ENCODE results near the gene FXYD1.

Gene FXYD1

DNA sequence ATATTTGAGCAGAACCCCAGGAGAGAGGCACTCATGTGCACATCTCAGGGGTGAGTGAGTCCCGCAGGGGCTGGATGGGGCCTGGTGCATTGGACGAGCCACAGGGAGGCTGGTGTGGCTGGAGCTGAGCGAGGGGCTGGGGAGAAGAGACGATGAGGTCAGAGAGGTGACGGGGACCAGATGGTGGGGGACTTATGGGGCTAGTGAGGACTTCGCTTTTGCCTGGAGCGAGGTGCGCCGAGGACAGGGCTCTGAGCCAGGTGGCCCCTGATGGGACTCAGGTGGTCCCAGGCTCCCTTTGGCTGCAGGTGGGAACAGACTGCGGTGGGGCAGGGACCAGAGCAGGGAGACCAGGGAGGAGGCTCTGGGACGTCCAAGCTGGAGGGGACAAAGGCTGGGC, 29.9 kb upstream of the FXYD1 start:
- DNase-seq, result no peak

GRCh38 chr19:35109395-35110112, 29.1 kb upstream of the FXYD1 start:
- no peak for DNase-seq

DNA sequence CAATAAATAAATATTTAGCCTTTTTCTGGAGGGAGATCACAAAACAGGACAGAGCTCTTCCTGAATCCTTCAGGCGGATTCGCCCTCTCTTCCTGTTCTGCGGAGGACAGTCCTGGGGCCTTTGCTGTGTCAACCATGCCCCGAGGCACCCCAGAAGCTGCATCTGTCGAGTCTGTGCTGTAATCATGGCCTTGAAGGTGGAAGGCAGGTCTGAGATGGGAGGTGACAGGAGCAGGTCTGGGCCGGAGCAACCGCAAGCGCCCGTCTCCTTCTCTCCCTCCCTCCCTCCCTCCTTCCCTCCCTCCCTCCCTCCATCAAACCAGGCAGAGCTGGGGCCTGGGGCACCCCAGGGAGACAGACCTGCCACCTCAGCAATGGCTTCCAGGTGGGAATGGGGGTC, 27.6 kb upstream of the FXYD1 start:
- DNase-seq, result no peak

DNA sequence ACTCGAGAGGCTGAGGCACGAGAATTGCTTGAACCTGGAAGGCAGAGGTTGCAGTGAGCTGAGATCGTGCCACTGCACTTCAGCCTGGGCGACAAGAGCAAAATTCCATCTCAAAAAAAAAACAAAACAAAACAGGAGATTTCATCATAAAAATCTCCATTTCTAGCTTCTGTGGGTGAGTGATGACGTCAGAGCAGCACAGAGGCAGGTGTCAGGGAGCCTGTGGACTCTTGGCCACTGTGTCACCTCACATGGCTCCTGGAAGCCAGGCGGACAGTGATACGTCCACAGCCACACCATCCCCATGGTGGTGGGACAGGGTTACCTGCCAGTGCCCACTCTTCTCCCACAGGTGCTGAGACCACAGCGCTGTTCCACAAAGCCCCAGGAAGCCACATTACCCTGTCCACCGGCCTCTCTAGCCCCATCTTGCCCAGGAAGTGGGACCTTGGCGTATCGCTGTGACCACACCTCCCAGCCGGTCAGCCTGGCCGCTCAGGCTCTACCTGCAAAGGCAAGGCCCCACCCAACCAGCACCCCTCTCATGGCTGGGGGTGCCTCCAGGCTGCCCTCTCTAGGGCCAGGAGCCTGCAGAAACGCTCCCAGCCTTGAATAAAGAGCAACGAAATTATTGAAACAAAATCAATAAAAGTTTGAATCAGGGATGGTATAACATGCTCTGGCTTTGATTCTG, 25.5 kb upstream of the FXYD1 start:
- DNase-seq, result no peak

- DNase-seq, result peak; percentile 48
Measured at GRCh38 chr19:35114353-35115176, 24.1 kb upstream of the FXYD1 start.

GRCh38 chr19:35115177-35115951, 23.3 kb upstream of the FXYD1 start, which contains the start of gene FXYD3:
Gene FXYD3, plus strand, starts transcription at chr19:35115823. Its CDS starts 3,554 bp downstream, at chr19:35119377.
- DNase-seq, result no peak

DNA sequence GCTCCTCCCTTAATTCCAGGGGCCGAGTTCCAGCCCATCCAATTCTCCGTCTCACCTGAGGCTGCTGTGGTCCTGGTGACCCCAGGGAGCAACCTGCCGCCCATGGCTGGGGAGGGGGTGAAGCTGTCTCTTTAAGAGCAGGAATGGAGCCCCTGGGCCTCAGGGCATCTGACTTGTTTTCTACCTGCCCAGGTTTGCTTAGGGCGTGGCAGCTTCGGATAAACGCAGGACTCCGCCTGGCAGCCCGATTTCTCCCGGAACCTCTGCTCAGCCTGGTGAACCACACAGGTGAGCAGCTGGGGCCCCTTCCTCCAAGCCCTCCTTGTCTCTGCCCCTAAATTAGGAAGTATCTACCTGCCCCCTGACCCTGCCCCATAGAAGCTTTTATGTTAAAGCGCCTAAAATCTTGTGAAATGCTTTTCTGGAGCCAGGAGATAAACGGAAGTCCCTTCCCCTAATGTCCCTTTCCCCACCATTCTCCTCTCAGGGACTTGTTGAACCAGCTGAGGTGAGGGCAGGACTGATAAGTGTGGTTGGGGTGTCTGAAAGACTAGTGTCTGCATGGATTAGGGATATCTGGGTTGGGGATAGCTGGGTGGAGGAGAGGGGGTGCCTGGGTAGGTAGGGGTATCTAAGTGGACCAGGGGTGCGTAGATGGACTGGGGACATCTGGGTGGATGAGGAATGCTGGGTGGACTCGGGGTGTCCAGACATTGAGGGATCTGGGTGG, 22.4 kb upstream of the FXYD1 start:
- no peak for DNase-seq

DNA sequence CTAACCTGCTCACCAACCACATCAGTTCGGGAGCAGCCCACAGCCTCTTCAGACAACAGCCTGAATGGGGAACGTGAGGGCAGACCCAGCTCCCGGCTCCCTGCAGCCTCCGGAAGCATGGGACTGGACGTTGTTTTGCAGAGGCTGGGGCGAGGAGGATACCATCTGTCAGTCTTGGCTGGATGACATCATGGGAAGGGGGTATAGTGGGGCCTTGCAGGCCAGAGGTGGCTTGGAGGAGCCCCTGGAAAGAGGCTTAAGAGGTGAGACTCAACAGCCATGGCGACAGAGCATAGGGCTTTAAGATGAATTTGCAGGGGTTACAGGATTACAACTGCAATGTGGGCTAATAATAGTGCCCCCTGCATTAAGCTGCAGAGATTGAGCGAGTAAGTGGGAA, 21.5 kb upstream of the FXYD1 start:
- DNase-seq, result no peak

DNA sequence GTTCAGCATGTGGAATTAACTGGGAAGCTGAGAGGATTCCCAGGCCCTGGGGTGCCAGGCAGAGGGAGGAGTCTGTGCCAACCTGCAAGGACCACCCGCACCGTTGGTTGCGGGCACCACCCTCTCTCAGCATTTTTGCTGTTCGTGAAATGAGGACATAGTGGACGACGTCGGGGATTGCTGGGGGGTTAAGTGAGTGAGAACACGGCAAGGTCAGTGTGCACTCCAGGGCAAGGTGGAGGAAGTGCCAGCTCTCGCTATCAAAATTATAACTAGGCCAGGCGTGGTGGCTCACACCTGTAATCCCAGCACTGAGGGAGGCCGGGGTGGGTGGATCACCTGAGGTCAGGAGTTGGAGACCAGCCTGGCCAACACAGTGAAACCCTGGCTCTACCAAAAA, 20.8 kb upstream of the FXYD1 start:
- DNase-seq, result no peak

GRCh38 chr19:35118268-35119020, 20.2 kb upstream of the FXYD1 start:
- DNase-seq, result no peak

- no peak for DNase-seq
Measured at GRCh38 chr19:35119091-35119490, 19.5 kb upstream of the FXYD1 start.

DNA sequence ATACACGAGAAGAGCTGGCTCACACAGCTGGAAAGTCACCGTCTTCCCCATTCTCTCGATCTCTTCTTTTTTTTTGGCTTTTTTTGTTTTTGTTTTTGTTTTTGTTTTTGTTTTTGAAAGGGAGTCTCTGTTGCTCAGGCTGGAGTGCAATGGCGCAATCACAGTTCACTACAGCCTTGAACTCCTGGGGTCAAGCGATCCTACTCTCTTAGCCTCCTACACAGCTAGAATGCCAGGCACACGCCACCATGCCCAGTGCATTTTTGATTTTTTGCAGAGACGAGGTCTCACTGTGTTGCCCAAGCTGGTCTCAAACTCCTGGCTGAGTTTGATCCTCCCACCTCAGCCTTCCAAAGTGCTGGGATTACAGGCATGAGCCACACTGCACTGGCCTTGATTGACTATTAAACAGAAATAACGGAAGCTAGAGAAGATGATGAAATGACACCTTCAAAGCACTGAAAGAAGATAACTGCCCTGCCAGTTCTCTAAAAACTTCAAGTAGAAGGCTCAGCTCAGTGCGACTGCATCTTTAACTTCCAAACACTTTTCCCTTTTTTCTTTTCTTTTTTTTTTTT, 19.0 kb upstream of the FXYD1 start:
- no peak for DNase-seq

- peak; percentile 89 for DNase-seq
Measured at GRCh38 chr19:35120492-35120891, 18.1 kb upstream of the FXYD1 start.

- no peak for DNase-seq
Measured at GRCh38 chr19:35120898-35121297, 17.7 kb upstream of the FXYD1 start.

GRCh38 chr19:35122687-35123551, 15.7 kb upstream of the FXYD1 start:
- no peak for DNase-seq

DNA sequence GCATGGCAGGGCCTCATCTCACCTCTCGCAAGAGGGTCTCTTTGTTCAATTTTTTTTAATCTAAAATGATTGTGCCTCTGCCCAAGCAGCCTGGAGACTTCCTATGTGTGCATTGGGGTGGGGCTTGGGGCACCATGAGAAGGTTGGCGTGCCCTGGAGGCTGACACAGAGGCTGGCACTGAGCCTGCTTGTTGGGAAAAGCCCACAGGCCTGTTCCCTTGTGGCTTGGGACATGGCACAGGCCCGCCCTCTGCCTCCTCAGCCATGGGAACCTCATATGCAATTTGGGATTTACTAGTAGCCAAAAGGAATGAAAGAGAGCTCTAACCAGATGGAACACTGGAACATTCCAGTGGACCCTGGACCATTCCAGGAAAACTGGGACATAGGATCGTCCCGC, 15.1 kb upstream of the FXYD1 start:
- DNase-seq, result no peak

DNA sequence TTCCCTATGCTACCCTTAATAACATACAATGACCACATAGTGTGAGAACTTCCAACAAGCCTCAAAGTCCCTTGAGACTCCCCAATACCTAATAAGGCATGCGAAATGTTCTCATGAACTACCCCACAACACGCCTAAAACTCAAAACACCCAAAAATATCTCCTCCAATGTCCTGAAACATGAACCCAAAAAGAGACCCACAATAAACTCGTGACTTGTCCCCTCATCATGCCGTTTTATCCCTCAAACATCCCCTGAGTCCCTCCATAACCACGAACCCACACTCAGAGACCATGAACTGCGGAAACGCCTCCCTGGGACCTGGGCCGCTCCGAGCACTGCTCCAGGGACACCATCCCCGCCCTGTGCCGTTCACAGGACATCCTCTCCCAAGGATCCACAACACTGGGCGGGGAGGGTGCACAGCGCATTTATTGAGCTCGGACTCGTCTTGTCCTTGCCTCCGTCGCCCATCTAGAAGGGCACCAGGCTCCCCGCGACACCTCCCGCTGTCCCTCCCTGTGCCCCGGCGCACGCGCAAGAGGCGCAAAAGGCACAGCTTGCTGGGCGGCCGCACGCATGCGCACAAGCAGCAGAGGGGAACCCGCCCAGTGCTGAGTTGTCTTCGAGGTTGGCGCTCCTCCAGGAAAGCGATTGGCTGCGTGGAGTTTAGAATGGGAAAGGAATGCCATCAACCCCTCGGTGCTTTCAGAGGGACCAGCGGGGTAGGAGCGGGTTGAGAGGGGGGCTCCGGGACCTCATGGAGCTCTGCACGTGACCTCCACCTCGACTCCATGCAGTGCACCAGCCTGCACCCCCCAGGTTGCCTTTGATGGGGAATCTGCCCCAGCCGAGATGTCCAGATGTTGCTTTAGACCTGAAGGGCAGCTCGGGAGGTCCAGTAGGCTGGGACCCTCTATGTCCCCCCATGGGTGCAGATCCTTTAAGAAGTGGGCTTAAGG, 14.2 kb upstream of the FXYD1 start:
- peak; percentile 96 for DNase-seq

DNA sequence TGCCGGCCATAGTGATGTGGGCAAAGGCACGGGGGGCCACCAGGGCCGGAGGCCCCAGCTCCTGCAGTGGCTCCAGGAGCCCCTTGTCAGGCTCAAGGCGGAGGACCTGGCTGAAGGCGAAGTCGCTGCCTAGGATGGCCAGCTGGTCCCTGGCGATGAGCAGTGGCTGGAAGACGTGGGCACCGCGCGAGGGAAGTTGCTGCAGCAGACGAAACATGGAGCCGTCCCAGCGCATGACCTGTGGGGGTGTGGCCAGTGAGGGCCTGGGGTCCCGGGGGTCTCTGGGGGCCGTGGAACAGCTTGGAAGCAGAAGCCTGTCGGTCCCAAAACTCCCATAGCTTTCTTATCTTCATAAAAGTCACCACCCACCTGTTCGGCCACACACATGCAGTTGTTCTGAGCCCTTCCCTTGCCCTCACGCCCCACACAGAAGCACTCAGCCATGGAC, 13.3 kb upstream of the FXYD1 start:
- DNase-seq, result no peak
